ENCODE results near the gene IRF8. TPM values are rescaled to one million over a fixed set of nuclear protein-coding genes. Genes with fewer than 3 reads are reported as not detected.

IRF8 gene
- total RNA-seq, 1 experiment from 2014 or later = 0.28 TPM

DNA sequence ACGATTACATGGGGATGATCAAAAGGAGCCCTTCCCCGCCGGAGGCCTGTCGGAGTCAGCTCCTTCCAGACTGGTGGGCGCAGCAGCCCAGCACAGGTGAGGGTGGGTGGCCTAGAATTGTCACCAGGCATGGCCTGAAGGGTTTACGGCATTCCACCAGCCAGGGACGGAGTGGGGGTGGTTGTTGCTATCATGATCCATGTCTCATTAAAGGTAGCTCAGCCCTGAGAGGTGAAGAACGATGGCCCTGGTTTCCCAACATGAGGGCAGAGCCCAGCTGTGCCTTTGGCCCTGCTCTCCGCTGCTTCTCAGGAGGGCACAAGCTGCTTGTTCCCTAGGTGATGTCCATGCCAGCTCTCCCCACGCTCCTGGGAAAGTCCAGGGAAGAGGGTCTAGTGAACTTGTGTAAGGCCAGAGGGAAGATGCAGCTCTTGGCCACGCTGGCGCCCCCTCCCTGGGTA is 14.2 kb downstream of the IRF8 start:
- no peaks in the 10 kb centered on the region for H3K9me3 ChIP-seq (ENCODE audit: control insufficient read depth, low read depth, low read length)
- no peak overlapping the region for H3K27ac ChIP-seq (ENCODE audit: insufficient read length, low read depth, low read length)
- no peak overlapping the region for H2BK12ac ChIP-seq (ENCODE audit: insufficient read length, low read depth, low read length)
- H2AFZ ChIP-seq (ENCODE audit: low read length) = no peak overlapping the region
- no peak overlapping the region for H2BK120ac ChIP-seq (ENCODE audit: low read depth, low read length, poor library complexity, severe bottlenecking)
- no peaks in the 10 kb centered on the region; the same call in 1 of the 2 replicates for H3K27me3 ChIP-seq (ENCODE audit: insufficient read depth, low read length)
- H3K4ac ChIP-seq (ENCODE audit: low read depth, low read length) = no peak overlapping the region
- no peak overlapping the region for H4K8ac ChIP-seq (replicated peaks; ENCODE audit: insufficient read length, low read depth, low read length)
- no peak for DNase-seq
- H3K23me2 ChIP-seq (ENCODE audit: insufficient read length, low read depth, low read length, poor library complexity, severe bottlenecking) = no peaks in the 10 kb centered on the region
- H4K91ac ChIP-seq (ENCODE audit: insufficient read length, low read depth, low read length) = no peak overlapping the region
- Mint-ChIP-seq H3K27me3 (ENCODE audit: low read depth) (peaks cover 16% of the 10 kb centered on the region), H3K36me3 (ENCODE audit: insufficient read depth in 1 of 3, low read depth in 3 of 3) (no peaks in the 10 kb centered on the region), H3K27ac (no peak overlapping the region), H3K4me1 (peaks cover 14 to 33% of the 10 kb centered on the region in 2 experiments), H3K4me3 (no peak overlapping the region; a peak in 1 of 5 replicates), H3K9me3 (no peaks in the 10 kb centered on the region)
- no peaks in the 10 kb centered on the region for H3K79me2 ChIP-seq (ENCODE audit: insufficient read depth, low read length)
- H3T11ph ChIP-seq (ENCODE audit: low read length) = no peak overlapping the region
- no CpG with 5 or more reads among the region's 12 CpGs for WGBS (ENCODE audit: extremely low coverage, insufficient read length, low lambda C conversion rate)
- H2BK15ac ChIP-seq (ENCODE audit: low read depth, low read length) = no peak overlapping the region
- no peak overlapping the region for H2AK5ac ChIP-seq (ENCODE audit: insufficient read length, low read length)
- no peak for TF ChIP-seq CTCF (conservative IDR thresholded peaks at IDR 0.05)
- H3K56ac ChIP-seq (ENCODE audit: insufficient read length, low read depth, low read length) = no peak overlapping the region
- no peaks in the 10 kb centered on the region for H3K79me1 ChIP-seq (ENCODE audit: insufficient read depth, low read depth, low read length, poor library complexity, severe bottlenecking)
- H4K5ac ChIP-seq (ENCODE audit: insufficient read length, low read depth, low read length) = no peak overlapping the region
- no peak overlapping the region for H2BK20ac ChIP-seq (ENCODE audit: low read depth, low read length, poor library complexity, severe bottlenecking)
- no peak overlapping the region for H3K23ac ChIP-seq (ENCODE audit: insufficient read length, low read depth, low read length)
- no peaks in the 10 kb centered on the region for H4K20me1 ChIP-seq (ENCODE audit: control insufficient read depth, insufficient read depth, insufficient read length)
- peaks cover 3% of the 10 kb centered on the region for H3K4me1 ChIP-seq (ENCODE audit: insufficient read depth, low read length)
- H3K9ac ChIP-seq (ENCODE audit: extremely low read depth, insufficient read length, low read length) = no peak overlapping the region
- H2BK5ac ChIP-seq (ENCODE audit: insufficient read length, low read length) = no peak overlapping the region
- no peak overlapping the region for H3K4me2 ChIP-seq (ENCODE audit: insufficient read depth, insufficient read length, low read length)
- H3K18ac ChIP-seq (ENCODE audit: insufficient read length, low read depth, low read length) = no peak overlapping the region
- H3K14ac ChIP-seq (ENCODE audit: insufficient read depth, low read length) = no peak overlapping the region; the same call in 1 of the 2 replicates

Measured in H9 (cell line).